HCT116 (cell line): Measurements from ENCODE around the gene LAMB4. TPM values are rescaled to one million over a fixed set of nuclear protein-coding genes. Genes with fewer than 3 reads are reported as not detected.
A peak's percentile ranks its signal among the peaks of the same experiment; 100 is the strongest.

Experiments
- ATAC-seq: fragments of 200-7000 bp; cut with Tn5 transposase; 2 replicates; pipeline ENCODE4 v1.9.1; 2020; ENCODE audit warnings: mild to moderate bottlenecking, moderate library complexity
- BruUV-seq: library from RNA; stranded (reverse); fragments of 400-500 nt; replicated peaks from 2 replicates; lab custom pipeline; 2021; lab: Mats Ljungman, UMichigan
- CTCF ChIA-PET: fragments of 300-600 bp; sonication (Branson Sonifier 250); formaldehyde crosslinking; loops from one replicate; lab custom pipeline; 2021; ENCODE audit warnings: antibody characterized with exemption; lab: Charles Lee
- POLR2A ChIA-PET: fragments of 300-600, 350-600 bp; sonication (Branson Sonifier 250); formaldehyde crosslinking; loops from one replicate; lab custom pipeline; 2021; ENCODE audit warnings: antibody characterized with exemption; lab: Charles Lee
- RAD21 ChIA-PET, 2 experiments: fragments of 300-600 bp; sonication (Branson Sonifier 250); formaldehyde crosslinking; loops; one replicate each; lab custom pipeline; 2023; ENCODE audit warnings: low total read pairs in 2 of 2; ENCODE audit not compliant: uncharacterized antibody in 2 of 2, unreplicated experiment in 2 of 2, low non-redundant PET in 1 of 2; lab: Charles Lee
- DNase-seq: peaks from one replicate; pipeline ENCODE4 v3.0.0-alpha.2; 2010; ENCODE audit warnings: low read depth, low spot score
- H2AFZ ChIP-seq: fragments of 200-600 bp; shearing (Covaris generic), sonication (generic); 2 replicates; pipeline ENCODE4 v1.6.1; 2017; ENCODE audit warnings: low read depth, mixed run types, mixed read lengths, antibody characterized with exemption, low read length; ENCODE audit not compliant: poor library complexity, severe bottlenecking
- H3K27ac ChIP-seq: 2 replicates; pipeline ENCODE4 v1.5.1; 2012; ENCODE audit warnings: low read depth, low read length
- H3K27me3 ChIP-seq: fragments of 200-600 bp; sonication (generic); 2 replicates; pipeline ENCODE4 v1.6.1; 2016; ENCODE audit warnings: mixed run types, low read length, mixed read lengths; ENCODE audit not compliant: insufficient read depth
- H3K36me3 ChIP-seq, 2 experiments: fragments of 200-500 bp in 1 of 2; fragments of 200-600 bp in 1 of 2; sonication (Bioruptor generic) in 1 of 2; sonication (generic) in 1 of 2; 2 replicates each; pipeline versions ENCODE4 v1.5.1 to v1.6.1; 2014 to 2016; ENCODE audit warnings: low read length in 2 of 2, inconsistent platforms in 1 of 2, mixed read lengths in 1 of 2, mixed run types in 1 of 2; ENCODE audit not compliant: insufficient read depth in 2 of 2, control insufficient read depth in 1 of 2
- H3K4me1 ChIP-seq, 2 experiments: fragments of 200-600 bp in 1 of 2; sonication (generic) in 1 of 2; 2 replicates each; pipeline versions ENCODE4 v1.5.1 to v1.6.1; 2012 to 2017; ENCODE audit warnings: low read length in 2 of 2, inconsistent platforms in 1 of 2, mild to moderate bottlenecking in 1 of 2, mixed read lengths in 1 of 2, mixed run types in 1 of 2, moderate library complexity in 1 of 2; ENCODE audit not compliant: insufficient read depth in 2 of 2, control insufficient read depth in 1 of 2
- H3K4me2 ChIP-seq: fragments of 200-600 bp; sonication (generic); 2 replicates; pipeline ENCODE4 v1.6.1; 2017; ENCODE audit warnings: mixed run types, low read length, mixed read lengths
- H3K4me3 ChIP-seq, 2 experiments: fragments of 200-600 bp in 1 of 2; sonication (generic) in 1 of 2; replicated peaks in 1 of 2; 2 replicates each; pipeline ENCODE4 v1.5.1; 2011 to 2016; ENCODE audit warnings: low read length in 2 of 2, control low read depth in 1 of 2, low read depth in 1 of 2, mild to moderate bottlenecking in 1 of 2, mixed read lengths in 1 of 2, mixed run types in 1 of 2
- H3K79me2 ChIP-seq: fragments of 200-600 bp; sonication (generic); 2 replicates; pipeline ENCODE4 v1.6.1; 2017; ENCODE audit warnings: mild to moderate bottlenecking, mixed run types, low read length, moderate library complexity, mixed read lengths; ENCODE audit not compliant: insufficient read depth
- H3K9ac ChIP-seq: fragments of 200-600 bp; sonication (generic); 2 replicates; pipeline ENCODE4 v1.6.1; 2016; ENCODE audit warnings: low read length, mixed read lengths
- H3K9me2 ChIP-seq: fragments of 200-600 bp; sonication (generic), shearing (Covaris generic); 2 replicates; pipeline ENCODE4 v1.6.1; 2017; ENCODE audit warnings: mixed run types, mild to moderate bottlenecking, moderate library complexity; ENCODE audit not compliant: insufficient read depth
- H3K9me3 ChIP-seq, 2 experiments: fragments of 200-500 bp in 1 of 2; fragments of 200-600 bp in 1 of 2; sonication (Bioruptor generic) in 1 of 2; sonication (generic) in 1 of 2; 2 replicates each; pipeline ENCODE4 v1.6.1; 2014 to 2017; ENCODE audit warnings: low read length in 2 of 2, mixed read lengths in 2 of 2, inconsistent platforms in 1 of 2, low read depth in 1 of 2, mild to moderate bottlenecking in 1 of 2, mixed run types in 1 of 2, moderate library complexity in 1 of 2; ENCODE audit not compliant: control insufficient read depth in 1 of 2, insufficient read depth in 1 of 2
- H4K20me1 ChIP-seq: fragments of 200-600 bp; sonication (generic), shearing (Covaris generic); 2 replicates; pipeline ENCODE4 v1.6.1; 2017; ENCODE audit warnings: mixed run types, mild to moderate bottlenecking, moderate library complexity; ENCODE audit not compliant: insufficient read depth
- CBX3 ChIP-seq: IDR thresholded peaks from 2 replicates; pipeline ENCODE4 v1.6.1; 2012; ENCODE audit warnings: low read depth
- JUND ChIP-seq: IDR thresholded peaks from 2 replicates; pipeline ENCODE4 v1.6.1; 2012
- RAD21 ChIP-seq: IDR thresholded peaks from 2 replicates; pipeline ENCODE4 v1.6.1; 2012; ENCODE audit warnings: low read depth, mild to moderate bottlenecking
- intact Hi-C: fragments of 100-400 bp; cut with micrococcal nuclease; formaldehyde crosslinking; loops from 2 replicates; pipeline ENCODE4 v1.10.0; 2022
- total RNA-seq: library from RNA; stranded (reverse); gene quantifications from one replicate; pipeline ENCODE4 v1.2.1, GENCODE V29; 2021; ENCODE audit not compliant: unreplicated experiment
- TF ChIP-seq, protein P1 (sequence below), 3 experiments: fragments of 200-600 bp in 1 of 3; sonication (generic) in 1 of 3; IDR thresholded peaks in 2 of 3; conservative IDR thresholded peaks in 1 of 3; 2 replicates each; pipeline ENCODE4 v1.5.1; 2012 to 2017; ENCODE audit warnings: low read depth in 2 of 3, low read length in 2 of 3, antibody characterized with exemption in 1 of 3, borderline replicate concordance in 1 of 3, control low read depth in 1 of 3, mild to moderate bottlenecking in 1 of 3, mixed read lengths in 1 of 3, mixed run types in 1 of 3, moderate library complexity in 1 of 3; ENCODE audit not compliant: insufficient read depth in 1 of 3
- TF ChIP-seq, protein P2 (sequence below): IDR thresholded peaks from 2 replicates; pipeline ENCODE4 v1.6.1; 2012

Gene LAMB4
- total RNA-seq, 1 experiment from 2014 or later = not detected

GRCh38 chr7:107998150-107998549, 132.0 kb downstream of the LAMB4 start:
- ChIA-PET CTCF (interaction anchor here (0.6 to 1.0 kb wide), 3 partner anchors 18 to 499 kb away, joined by 3 to 4 read pairs (median 3); no protein-coding TSS in a partner anchor), RAD21 (no interaction called here), POLR2A (no interaction called here)
- Histone ChIP-seq H3K4me1 (peaks cover 27 to 41% of the 10 kb centered on the region in 2 experiments), H3K79me2 (no peaks in the 10 kb centered on the region), H3K9me3 (no peaks in the 10 kb centered on the region), H3K4me3 (no peak overlapping the region), H4K20me1 (no peaks in the 10 kb centered on the region), H3K9ac (no peak overlapping the region), H3K36me3 (no peaks in the 10 kb centered on the region), H3K4me2 (peak overlapping the region; percentile 2; the same call in 1 of the 2 replicates), H3K9me2 (no peaks in the 10 kb centered on the region), H3K27ac (no peak overlapping the region), H2AFZ (no peak overlapping the region), H3K27me3 (no peaks in the 10 kb centered on the region)
- no peak for ATAC-seq
- intact Hi-C loops = no loop called here
- DNase-seq = no peak
- TF ChIP-seq RAD21 (no peak), CBX3 (no peak)
- TF ChIP-seq, protein P1, sequence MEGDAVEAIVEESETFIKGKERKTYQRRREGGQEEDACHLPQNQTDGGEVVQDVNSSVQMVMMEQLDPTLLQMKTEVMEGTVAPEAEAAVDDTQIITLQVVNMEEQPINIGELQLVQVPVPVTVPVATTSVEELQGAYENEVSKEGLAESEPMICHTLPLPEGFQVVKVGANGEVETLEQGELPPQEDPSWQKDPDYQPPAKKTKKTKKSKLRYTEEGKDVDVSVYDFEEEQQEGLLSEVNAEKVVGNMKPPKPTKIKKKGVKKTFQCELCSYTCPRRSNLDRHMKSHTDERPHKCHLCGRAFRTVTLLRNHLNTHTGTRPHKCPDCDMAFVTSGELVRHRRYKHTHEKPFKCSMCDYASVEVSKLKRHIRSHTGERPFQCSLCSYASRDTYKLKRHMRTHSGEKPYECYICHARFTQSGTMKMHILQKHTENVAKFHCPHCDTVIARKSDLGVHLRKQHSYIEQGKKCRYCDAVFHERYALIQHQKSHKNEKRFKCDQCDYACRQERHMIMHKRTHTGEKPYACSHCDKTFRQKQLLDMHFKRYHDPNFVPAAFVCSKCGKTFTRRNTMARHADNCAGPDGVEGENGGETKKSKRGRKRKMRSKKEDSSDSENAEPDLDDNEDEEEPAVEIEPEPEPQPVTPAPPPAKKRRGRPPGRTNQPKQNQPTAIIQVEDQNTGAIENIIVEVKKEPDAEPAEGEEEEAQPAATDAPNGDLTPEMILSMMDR (IDR thresholded peaks at IDR 0.05 in 2 of 3, conservative IDR thresholded peaks at IDR 0.05 in 1 of 3; ENCODE audit: borderline replicate concordance in 1 of 3, insufficient read depth in 1 of 3, low read depth in 2 of 3, low read length in 2 of 3) = no peak
- BruUV-seq = no TSS peak

GRCh38 chr7:107996072-107996882, 133.9 kb downstream of the LAMB4 start:
- Histone ChIP-seq H3K9me3 (no peaks in the 10 kb centered on the region), H3K9ac (no peak overlapping the region), H3K9me2 (no peaks in the 10 kb centered on the region), H3K27me3 (no peaks in the 10 kb centered on the region), H4K20me1 (no peaks in the 10 kb centered on the region), H2AFZ (no peak overlapping the region), H3K4me3 (peak overlapping the region in 1 of 2 experiments; percentile 1; a peak in 1 of 4 replicates), H3K36me3 (no peaks in the 10 kb centered on the region), H3K79me2 (no peaks in the 10 kb centered on the region), H3K4me2 (peak overlapping the region; percentile 54), H3K4me1 (peaks cover 27 to 36% of the 10 kb centered on the region in 2 experiments), H3K27ac (peak overlapping the region; percentile 14; the same call in 1 of the 2 replicates)
- ATAC-seq = no peak
- intact Hi-C loops = no loop called here
- RAD21 ChIA-PET = no interaction called here
- TF ChIP-seq, protein P2, sequence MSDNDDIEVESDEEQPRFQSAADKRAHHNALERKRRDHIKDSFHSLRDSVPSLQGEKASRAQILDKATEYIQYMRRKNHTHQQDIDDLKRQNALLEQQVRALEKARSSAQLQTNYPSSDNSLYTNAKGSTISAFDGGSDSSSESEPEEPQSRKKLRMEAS = no peak
- 0 out of 2 replicates have a peak, but pooled peaks have one; percentile 23 for TF ChIP-seq JUND
- BruUV-seq = no TSS peak
- POLR2A ChIA-PET = no interaction called here
- CTCF ChIA-PET = no interaction called here
- DNase-seq = no peak
